Cardiac fibroblast (primary cell): ENCODE data around the gene LMX1A.
A peak's percentile ranks its signal among the peaks of the same experiment; 100 is the strongest.

Source experiments
- DNase-seq, 2 donors: peaks; one replicate each; pipeline versions ENCODE4 v3.0.0 to v3.0.0-alpha.2; 2010; ENCODE audit warnings: low read depth in 2 of 2
- H3K4me3 ChIP-seq, 2 donors: replicated peaks in 1 of 2; 1 replicate in 1 of 2; 2 replicates in 1 of 2; pipeline ENCODE4 v1.5.1; 2011; ENCODE audit warnings: low read depth in 2 of 2, low read length in 2 of 2, mild to moderate bottlenecking in 2 of 2, moderate library complexity in 1 of 2
- TF ChIP-seq, protein P1 (sequence below): IDR thresholded peaks from one replicate; pipeline ENCODE4 v1.5.1; 2011; ENCODE audit warnings: low read depth, mild to moderate bottlenecking, low read length, inconsistent platforms

Gene LMX1A

DNA sequence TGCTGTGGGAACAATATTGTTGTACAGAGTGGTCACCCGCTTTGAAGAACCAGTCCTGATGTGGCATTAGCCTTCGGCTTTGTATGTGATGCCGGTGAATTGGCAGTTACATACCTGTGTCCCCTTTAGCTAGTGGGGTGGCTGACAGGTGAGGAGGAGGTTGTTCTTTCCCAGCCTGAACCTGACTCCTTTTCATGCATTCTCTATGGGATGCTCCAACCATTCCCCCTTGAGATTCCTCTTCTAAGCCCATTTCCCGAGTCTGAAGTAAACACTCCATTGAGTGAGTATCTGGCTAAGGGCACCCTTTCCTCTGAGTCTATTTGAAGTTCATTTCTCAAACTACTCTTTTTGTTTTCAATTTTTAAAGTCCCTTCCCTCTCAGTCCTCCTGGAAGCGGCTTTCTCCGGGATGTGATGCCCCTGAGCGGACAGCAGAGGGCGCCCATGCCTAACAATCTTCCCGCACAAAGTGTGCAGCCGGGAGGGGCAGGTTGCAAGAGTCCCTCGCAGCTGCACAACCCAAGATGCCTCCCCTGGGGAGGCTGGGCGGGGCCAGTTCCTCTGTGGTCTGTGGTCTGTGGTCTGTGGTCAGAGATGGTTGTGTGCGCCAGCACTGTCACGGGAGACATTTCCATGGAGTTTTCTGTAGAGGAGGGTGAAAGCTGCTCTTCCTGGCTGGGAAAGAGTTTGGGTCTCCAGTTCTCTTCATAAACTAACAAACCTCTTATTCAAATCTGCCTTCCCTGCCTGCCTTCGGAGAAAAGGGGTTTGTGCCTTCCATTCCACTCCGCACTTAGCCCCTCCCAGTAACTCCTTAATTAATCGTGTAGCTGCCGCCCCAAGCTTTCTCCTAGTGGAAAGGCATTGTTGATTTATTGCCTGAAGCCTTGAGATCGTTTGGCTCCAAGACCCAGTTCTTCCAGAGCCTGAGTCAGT is 36.4 kb upstream of the LMX1A start:
- TF ChIP-seq, protein P1, sequence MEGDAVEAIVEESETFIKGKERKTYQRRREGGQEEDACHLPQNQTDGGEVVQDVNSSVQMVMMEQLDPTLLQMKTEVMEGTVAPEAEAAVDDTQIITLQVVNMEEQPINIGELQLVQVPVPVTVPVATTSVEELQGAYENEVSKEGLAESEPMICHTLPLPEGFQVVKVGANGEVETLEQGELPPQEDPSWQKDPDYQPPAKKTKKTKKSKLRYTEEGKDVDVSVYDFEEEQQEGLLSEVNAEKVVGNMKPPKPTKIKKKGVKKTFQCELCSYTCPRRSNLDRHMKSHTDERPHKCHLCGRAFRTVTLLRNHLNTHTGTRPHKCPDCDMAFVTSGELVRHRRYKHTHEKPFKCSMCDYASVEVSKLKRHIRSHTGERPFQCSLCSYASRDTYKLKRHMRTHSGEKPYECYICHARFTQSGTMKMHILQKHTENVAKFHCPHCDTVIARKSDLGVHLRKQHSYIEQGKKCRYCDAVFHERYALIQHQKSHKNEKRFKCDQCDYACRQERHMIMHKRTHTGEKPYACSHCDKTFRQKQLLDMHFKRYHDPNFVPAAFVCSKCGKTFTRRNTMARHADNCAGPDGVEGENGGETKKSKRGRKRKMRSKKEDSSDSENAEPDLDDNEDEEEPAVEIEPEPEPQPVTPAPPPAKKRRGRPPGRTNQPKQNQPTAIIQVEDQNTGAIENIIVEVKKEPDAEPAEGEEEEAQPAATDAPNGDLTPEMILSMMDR = peak; percentile 90
- H3K4me3 ChIP-seq = no peak overlapping the region
- peak; percentile 89 to 90 for DNase-seq

DNA sequence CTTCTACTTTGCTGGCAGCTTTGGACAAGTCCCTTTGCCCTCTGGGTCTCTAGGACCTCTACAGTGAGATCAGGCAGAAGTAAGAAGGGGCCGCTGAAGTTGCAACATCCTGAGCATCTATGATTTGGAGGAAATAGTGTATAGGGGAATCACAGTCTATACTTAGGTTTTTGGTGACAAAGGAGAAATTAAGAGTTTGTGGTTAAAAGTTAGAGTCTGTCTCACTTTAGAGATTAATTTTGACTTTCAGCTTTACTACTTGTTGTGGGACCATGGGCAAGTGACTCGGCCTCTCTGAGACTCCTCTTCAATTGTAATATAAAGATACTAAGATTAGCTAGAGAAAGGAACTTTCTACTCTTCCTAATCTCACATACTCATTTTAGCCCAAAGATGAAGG is 33.1 kb upstream of the LMX1A start:
- DNase-seq = no peak
- H3K4me3 ChIP-seq = no peak overlapping the region
- TF ChIP-seq, protein P1 = no peak

DNA sequence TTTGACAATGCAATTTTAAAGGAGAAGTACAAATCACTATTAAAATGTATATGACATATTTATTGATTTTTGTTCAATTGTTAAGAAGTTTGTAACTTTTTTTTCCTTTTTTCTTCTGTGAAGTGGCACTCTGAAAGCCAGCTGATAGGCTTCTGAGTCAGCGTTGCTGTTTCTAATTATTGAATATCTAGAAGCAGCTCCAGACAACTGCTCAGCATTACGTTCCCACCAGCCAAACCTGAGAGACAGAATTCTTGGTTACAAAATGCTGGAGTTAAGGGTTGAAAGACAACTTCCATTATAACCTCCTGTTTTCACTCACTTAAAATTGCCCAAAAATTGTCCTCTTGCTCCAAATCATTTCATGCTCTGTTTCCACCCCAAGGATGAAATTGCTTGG is 31.4 kb upstream of the LMX1A start:
- no peak overlapping the region for H3K4me3 ChIP-seq
- TF ChIP-seq, protein P1 = no peak
- no peak for DNase-seq

DNA sequence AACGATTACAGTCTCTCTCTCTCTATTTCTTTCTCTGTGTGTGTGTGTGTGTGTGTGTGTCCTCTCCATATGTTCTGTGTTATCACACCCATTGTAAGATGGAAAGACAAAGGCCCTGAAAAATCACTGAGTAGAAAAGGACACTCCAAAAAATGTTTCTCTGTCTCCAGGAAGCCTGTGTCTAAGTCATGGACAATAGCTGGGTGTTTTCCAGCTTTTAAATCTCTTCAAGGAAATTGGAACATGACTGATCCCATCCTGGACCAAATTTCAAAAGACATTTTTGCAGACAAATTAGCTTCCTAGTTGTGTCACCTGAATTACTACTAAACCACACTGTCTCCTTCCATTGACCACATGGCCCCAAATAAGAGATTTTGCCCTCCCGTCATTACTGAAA is 31.0 kb upstream of the LMX1A start:
- DNase-seq = no peak
- no peak overlapping the region for H3K4me3 ChIP-seq
- TF ChIP-seq, protein P1 = no peak

DNA sequence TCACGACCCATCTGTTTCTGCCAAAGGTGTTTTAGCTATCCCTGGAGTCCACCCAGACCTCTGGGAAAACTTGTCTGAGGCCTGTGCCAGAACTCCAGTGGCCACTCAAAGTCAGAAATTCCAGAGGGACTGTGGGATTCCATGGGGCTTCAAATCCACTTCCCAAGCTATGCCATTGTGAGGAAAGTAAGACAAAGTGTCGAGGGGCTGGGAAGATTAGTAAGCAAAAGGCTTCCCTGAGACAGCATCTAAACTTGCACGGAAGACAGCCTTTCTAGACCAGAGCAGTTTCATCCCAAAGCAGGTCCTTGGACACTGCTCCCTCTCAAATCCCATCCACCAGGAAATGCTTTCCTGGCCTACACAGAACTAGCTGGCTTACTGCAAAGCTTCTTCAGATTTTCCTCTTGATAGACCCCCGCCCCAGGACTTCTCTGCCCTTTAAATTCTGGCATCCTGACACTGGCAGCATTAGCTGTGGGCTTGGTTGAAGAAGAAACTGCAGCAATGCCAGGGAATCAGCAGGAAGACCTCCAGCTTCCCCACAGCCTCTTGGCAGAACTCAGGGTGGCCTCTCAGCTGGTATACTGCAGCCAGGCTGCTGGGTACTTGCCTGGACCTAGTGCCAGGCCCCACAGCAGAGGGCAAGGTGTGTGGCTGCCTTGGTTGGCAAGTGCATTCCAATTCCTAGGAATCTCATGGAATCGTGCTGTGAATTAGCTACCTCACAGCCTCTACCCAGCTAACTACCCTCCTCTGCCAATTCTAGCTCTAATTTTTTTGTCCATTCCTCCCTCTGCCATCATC is 27.3 kb upstream of the LMX1A start:
- TF ChIP-seq, protein P1 = no peak
- H3K4me3 ChIP-seq = no peak overlapping the region
- DNase-seq = no peak

DNA sequence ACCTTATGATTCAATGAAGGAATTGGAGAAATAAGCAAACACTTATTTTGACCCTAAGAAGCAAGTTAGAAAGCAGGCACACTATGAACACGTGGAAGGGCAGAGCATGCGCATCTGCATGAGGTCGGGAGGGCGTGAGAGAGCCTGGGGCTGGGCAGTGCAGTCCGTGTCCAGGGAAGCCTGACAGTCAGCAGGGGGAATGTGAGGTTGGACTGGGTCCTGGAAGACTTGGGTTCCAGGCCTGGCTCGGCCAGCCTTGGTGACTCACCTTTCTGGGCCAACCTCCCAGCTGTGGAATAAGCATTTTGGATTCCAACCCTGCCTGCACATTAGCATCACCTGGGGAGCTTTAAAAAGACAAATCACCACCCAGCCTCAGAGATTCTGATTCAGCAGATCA is 26.6 kb upstream of the LMX1A start:
- H3K4me3 ChIP-seq = no peak overlapping the region
- TF ChIP-seq, protein P1 = no peak
- DNase-seq = peak; percentile 43 to 65
